WTC11 (cell line): ENCODE data around the gene GRAMD1A.

Source experiments
- TF ChIP-seq, protein P1 (sequence below): sonication (generic); formaldehyde crosslinking; IDR thresholded peaks from 2 replicates; pipeline ENCODE4 v1.8.1; 2022; ENCODE audit warnings: missing genetic modification reagents, borderline replicate concordance
- TF ChIP-seq, protein P2 (sequence below): fragments of 200-600 bp; IDR thresholded peaks from 2 replicates; pipeline ENCODE4 v1.8.0; 2022; ENCODE audit warnings: antibody characterized with exemption

DNA sequence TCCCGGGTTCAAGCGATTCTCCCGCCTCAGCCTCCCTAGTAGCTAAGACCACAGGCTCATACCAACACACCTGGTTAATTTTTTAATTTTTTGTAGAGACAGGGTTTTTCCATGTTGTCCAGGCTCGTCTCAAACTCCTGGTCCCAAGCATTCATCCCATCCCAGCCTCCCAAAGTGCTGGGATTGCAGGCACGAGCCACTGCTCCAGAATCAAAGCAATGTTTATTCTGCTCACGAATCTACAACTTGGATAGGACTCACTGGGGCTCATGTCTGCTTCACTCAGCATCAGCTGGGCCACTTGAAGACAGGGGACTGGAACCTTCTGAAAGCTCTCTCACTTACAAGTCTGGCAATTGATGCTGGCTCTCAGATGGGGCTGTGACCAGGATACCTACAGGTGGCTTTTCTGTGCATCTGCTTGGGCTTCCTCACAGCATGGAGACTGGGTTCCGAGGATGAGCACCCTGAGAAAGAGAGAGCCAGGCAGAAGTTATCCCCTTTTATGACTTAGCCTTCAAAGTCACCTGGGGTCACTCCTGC, 27.9 kb upstream of the GRAMD1A start:
- TF ChIP-seq, protein P1, sequence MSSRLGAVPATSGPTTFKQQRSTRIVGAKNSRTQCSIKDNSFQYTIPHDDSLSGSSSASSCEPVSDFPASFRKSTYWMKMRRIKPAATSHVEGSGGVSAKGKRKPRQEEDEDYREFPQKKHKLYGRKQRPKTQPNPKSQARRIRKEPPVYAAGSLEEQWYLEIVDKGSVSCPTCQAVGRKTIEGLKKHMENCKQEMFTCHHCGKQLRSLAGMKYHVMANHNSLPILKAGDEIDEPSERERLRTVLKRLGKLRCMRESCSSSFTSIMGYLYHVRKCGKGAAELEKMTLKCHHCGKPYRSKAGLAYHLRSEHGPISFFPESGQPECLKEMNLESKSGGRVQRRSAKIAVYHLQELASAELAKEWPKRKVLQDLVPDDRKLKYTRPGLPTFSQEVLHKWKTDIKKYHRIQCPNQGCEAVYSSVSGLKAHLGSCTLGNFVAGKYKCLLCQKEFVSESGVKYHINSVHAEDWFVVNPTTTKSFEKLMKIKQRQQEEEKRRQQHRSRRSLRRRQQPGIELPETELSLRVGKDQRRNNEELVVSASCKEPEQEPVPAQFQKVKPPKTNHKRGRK (CRISPR knock-in tag) = no peak
- TF ChIP-seq, protein P2, sequence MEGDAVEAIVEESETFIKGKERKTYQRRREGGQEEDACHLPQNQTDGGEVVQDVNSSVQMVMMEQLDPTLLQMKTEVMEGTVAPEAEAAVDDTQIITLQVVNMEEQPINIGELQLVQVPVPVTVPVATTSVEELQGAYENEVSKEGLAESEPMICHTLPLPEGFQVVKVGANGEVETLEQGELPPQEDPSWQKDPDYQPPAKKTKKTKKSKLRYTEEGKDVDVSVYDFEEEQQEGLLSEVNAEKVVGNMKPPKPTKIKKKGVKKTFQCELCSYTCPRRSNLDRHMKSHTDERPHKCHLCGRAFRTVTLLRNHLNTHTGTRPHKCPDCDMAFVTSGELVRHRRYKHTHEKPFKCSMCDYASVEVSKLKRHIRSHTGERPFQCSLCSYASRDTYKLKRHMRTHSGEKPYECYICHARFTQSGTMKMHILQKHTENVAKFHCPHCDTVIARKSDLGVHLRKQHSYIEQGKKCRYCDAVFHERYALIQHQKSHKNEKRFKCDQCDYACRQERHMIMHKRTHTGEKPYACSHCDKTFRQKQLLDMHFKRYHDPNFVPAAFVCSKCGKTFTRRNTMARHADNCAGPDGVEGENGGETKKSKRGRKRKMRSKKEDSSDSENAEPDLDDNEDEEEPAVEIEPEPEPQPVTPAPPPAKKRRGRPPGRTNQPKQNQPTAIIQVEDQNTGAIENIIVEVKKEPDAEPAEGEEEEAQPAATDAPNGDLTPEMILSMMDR = no peak
